Measurements from ENCODE around the gene RAD51C.
"Not testable (repeated sequence)": the region's sequence is repeated elsewhere in the genome, so short reads cannot be mapped to it uniquely, and the experiment has no call there.

Gene RAD51C

DNA sequence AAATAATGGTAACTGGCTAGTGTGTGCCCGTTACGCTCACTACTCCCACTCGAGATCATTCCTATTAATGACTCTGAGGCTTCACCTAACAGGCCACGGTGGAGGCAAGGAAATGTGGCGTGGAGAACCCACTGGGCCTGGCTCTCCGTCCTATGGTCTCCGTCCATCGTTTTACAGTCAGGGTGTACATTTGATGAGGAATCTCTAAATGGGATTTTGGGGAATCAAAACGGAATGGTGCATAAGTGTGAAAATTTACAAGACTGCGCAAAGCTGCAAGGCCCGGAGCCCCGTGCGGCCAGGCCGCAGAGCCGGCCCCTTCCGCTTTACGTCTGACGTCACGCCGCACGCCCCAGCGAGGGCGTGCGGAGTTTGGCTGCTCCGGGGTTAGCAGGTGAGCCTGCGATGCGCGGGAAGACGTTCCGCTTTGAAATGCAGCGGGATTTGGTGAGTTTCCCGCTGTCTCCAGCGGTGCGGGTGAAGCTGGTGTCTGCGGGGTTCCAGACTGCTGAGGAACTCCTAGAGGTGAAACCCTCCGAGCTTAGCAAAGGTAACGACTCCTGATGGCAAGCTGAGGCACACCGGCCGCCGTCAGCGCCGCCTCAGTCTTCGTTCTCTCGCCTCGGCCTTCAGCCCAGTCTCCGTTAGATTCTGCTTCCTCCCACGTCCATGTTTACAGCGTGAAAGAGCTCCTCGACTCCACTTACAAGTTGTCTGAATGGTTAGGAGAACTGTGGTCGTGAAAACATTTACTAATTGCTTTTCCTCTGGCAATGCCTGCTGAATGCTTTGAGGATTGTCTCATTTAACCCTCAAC is at the start of gene RAD51C:
TSS of gene RAD51C (plus strand) at position 364 of the 817 bp plus-strand sequence. CDS start at position 406, 42 bp downstream.
- peak; percentile 88 for DNase-seq

GRCh38 chr17:58643147-58643546 is 49.3 kb upstream of the RAD51C start:
- no peak for DNase-seq

DNA sequence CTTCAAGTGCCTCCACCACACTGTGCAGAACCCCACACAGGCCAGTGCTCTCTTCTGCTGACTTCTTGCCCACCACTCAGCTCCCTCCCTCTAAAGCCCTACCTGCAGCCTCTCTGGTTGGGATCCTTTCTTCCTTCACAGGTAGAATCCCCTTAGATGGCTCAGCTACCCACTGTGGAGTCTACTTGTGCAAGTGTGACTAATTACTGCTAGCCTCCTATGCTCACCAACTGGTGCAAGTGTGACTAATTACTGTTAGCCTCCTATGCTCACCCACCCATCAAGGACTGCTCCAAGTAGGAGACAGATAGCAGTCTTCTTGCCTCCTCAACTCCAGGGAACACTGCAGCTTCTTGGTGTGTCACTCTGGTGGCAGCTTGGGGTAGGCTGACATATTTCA is 44.2 kb upstream of the RAD51C start:
- DNase-seq = no peak

- DNase-seq = not testable (repeated sequence)
Observed at GRCh38 chr17:58657962-58658803, 34.2 kb upstream of the RAD51C start.

DNA sequence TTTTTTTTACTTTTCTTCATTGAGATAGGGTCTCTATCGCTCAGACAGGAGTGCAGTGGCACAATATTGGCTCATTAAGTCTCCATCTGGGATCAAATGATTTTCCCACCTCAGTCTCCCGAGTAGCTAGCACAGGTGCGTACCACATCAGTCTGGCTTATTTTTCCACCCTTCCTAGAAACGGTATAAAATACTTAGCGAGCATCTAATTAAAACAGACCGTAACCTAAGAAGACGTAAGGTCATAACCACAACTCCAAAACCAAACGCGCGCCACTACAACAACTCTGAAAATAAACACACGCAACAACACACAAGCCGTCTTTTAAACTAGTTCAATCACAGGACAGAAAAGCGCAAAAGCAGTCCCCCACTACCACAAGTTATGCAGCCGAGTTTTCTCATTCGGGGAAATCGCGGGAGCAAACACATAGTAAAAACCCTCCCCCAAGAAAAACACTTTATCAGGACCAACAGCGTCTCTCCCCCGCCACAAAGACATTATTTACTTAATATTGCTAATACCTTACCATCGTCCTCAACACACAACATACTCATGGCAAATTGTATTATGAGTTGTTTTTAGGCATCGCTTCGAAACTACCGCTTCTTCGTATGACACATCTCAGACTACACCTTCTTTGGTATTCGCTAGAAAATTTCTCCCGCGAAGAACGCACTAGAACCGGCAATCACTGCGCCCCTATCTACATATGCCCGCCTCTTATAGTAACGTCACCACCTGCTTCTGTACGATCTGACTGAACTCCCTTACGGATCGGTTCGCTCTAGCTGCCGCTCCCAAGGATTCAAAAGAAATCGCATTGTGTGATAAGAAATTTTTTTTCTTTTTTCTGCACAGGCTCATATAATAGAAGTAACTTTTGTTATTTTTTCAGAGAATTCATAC is 33.3 kb upstream of the RAD51C start:
- DNase-seq = peak; percentile 56

- not testable (repeated sequence) for DNase-seq
Observed at GRCh38 chr17:58659714-58660084, 32.7 kb upstream of the RAD51C start.

- DNase-seq = no peak
Observed at GRCh38 chr17:58660621-58661020, 31.8 kb upstream of the RAD51C start.

DNA sequence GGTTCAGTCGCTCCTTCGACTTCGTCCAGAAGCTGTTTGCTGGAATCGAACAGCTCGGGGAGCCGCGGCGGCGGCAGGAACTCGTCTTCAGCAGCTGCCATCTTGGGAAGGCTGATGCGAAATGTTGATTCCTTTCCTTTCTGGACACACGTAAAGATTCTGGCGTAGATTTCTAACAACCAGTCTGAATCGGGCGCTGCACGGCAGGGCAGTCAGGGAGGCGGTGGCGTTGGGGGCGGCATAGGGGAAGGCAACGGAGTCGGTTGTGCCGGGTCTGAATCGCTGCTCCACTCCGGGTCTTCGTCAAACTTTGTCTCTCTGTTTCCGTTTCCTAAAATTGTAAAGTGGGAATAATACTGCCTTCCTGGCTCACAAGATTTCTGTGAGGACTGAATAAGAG is 30.9 kb upstream of the RAD51C start:
- DNase-seq = no peak

DNA sequence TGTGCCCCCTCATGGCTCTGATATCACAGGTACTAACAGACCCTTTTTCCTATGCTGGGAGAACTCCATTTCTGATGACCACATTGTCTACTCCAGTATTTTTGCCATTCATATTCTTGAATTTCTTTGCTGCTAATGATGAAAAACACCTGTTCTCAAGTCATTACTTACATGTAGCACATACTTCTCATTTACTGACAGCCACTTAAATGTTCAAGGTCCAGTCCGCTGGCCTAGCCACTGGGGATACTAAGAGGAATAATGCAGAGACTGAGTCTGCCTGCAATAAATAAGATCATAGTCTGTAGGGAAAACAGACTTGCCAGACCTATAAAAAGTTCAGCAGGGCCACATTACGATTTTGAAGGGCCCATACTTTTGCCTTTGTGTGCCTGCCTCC is 28.1 kb upstream of the RAD51C start:
- DNase-seq = no peak

DNA sequence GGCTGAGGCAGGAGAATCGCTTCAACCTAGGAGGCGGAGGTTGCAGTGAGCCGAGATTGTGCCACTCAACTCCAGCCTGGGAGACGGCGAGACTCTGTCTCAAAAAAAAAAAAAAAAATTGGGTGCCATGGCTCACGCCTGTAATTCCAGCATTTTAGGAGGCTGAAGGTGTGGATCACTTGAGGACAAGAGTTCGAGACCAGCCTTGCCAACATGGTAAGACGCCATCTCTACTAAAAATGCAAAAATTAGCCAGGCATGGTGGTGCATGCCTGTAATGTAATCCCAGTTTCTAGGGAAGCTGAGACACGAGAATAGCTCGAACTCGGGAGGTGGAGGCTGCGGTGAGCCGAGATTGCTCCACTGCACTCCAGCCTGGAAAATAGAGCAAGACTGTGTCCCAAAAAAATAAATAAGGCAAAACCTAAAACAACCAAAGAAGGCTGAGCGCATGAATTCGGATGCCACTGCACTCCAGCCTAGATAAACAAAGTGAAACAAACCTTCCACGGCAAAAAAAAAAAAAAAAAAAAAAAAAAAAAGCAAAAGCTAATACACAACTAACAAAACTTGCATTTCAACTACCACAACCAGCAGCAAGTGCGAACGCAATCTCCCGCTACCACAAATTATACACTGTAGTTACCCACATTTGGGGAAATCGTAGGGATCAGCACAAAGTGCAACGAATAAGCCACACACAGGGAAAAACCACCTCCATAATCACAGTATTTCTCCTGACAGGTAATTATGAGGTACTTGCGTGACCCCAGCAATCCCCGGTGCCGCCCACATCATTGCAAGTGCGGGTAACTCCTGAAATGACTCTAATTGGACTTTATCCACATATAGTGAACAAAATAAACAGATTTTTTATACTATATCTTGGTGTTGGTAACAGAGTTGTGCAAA is 26.2 kb upstream of the RAD51C start:
- no peak for DNase-seq

- DNase-seq = peak; percentile 18
Observed at GRCh38 chr17:58666858-58667267, 25.5 kb upstream of the RAD51C start.

- no peak for DNase-seq
Observed at GRCh38 chr17:58667934-58668597, 24.3 kb upstream of the RAD51C start.

DNA sequence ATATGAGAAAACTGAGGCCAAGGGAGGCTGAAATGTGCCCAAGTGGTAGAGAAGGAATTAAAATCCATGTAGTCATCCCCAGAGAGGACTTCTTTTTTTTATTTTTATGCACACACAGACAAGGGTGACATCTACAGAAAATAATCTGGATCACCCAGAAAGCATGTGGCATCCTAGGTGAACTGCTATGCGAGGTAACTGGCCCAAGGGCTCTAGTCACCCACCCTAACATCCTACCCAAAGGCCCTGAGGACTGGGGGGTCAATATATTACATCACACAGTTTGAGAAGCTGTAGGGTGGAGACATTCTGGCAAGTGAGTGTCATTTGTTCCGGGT is 23.8 kb upstream of the RAD51C start:
- DNase-seq = no peak

GRCh38 chr17:58669853-58670252 is 22.5 kb upstream of the RAD51C start:
- DNase-seq = no peak

- no peak for DNase-seq
Observed at GRCh38 chr17:58671969-58672368, 20.4 kb upstream of the RAD51C start.

DNA sequence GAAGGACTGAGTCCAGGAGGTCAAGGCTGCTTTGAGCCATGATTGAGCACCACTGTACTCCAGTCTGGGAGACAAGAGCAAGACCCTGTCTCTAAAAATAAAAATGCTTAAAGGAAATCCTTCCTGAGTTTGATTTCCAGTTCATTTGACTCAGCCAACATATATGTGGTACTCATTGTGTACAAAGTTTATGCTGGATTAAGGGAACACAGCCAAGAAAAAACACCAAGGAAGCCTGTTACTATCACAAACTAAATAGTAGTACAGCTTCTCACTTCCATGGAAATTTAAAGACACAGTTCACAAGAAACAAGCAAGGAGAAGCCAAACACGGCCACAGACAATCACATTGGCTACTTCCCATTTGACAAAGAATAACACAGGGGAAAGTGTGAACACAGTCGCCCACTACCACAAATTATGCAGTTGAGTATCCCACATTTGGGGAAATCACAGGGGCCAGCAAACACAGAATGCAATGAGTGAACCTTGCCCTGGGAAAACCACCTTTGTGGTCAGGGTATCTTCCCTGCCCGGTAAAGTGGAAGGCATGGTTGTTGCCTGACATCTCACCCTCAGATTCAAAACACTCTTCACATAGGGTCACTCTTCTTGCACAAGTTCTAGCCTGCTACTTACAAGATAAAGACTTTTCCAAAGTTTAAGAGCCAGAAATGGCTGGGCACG is 15.1 kb upstream of the RAD51C start:
- no peak for DNase-seq

GRCh38 chr17:58678287-58678686 is 14.1 kb upstream of the RAD51C start:
- DNase-seq = not testable (repeated sequence)

DNA sequence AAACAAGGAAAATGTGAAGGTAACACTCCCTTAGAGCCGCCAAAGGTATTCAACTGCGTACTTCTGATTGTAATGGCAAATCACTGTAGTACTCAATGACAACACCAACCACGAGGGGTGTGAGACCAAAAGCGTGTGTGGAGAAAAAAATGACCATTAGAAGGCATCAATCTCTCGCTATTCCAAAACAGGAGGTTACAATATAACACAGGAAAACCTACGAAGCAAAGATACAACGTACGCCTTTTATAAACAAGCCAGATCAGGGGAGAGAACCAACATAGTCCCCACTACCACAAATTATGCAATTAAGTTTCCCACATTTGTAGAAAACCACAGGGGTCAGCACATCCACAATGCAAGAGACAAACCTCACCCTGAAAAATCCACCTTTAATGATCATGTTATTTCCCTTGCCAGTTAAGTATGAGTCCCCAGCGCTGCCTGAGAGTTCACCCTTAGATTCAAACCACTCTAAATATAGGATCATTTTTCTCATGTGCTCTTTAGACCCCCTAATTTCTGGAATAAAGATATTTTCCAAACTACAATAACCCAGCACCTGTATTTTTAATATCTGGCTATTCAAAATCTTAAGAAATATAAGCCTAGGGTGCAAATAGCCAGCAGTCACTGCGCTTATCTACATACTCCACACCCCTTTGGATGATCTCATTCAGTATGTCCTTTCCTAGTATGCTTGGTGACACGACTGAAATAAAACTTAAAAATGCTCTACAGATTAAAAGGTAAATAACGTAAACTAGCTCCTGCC is 13.0 kb upstream of the RAD51C start:
- DNase-seq = no peak

GRCh38 chr17:58680038-58680369 is 12.4 kb upstream of the RAD51C start:
- DNase-seq = no peak

DNA sequence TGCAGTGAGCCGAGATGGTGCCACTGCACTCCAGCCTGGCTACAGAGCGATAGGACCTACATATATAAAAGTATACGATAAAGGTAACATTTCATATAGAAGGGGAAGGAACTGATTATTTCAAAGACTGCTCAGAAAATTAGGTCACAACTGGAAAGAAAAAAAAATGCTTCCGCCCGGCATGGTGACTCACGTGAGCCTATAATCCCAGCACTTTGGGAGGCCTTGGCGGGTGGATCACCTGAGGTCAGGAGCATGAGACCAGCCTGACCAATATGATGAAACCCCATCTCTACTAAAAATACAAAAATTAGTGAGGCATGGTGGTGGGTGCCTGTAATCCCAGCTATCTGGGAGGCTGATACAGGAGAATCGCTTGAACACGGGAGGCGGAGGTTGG is 8.4 kb upstream of the RAD51C start:
- no peak for DNase-seq

Measured in stimulated activated CD4-positive, alpha-beta T cell treated with anti-CD3 and anti-CD28 coated beads, Interleukin-4, amount 100 ng/mL, for 1 hour (primary cell).